SK-N-MC (cell line): ENCODE measurements around the gene BATF3.

Experiments
- EZH2 ChIP-seq: fragments of 200-600 bp; sonication (generic); IDR thresholded peaks from one replicate; pipeline ENCODE4 v1.6.1; 2017; ENCODE audit warnings: antibody characterized with exemption
- POLR2AphosphoS5 ChIP-seq: IDR thresholded peaks from 2 replicates; pipeline ENCODE4 v1.6.1; 2012; ENCODE audit warnings: mild to moderate bottlenecking, low read depth, low read length, borderline replicate concordance

GRCh38 chr1:212647004-212647403 lies 52.6 kb downstream of the BATF3 start:
- TF ChIP-seq POLR2AphosphoS5 (no peak), EZH2 (no peak)
